GM03348 (cell line): ENCODE measurements around the gene BRSK2.

ENCODE experiments used
- DNase-seq: peaks from one replicate; pipeline ENCODE4 v3.0.0; 2012; ENCODE audit warnings: low spot score

The BRSK2 gene

DNA sequence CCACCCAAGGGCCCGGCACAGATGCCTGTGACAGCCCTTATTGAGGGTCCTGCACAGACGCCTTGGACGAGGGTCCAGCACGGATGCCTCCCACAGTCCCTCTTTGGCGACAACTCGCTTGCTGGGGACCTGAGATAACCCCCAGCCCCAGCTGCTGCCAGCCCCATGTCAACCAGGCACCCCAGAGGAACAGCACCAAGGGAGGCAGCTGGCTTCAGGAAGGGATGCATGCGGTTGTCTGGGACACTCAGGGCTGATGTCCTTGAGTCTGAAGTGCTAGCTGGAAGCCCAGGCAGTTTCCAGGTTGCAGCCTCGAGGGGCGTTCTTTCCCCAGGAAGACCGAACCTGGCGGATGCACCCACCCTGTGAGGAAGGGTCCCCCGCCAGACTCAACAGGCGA, 63.0 kb downstream of the BRSK2 start:
- no peak for DNase-seq

DNA sequence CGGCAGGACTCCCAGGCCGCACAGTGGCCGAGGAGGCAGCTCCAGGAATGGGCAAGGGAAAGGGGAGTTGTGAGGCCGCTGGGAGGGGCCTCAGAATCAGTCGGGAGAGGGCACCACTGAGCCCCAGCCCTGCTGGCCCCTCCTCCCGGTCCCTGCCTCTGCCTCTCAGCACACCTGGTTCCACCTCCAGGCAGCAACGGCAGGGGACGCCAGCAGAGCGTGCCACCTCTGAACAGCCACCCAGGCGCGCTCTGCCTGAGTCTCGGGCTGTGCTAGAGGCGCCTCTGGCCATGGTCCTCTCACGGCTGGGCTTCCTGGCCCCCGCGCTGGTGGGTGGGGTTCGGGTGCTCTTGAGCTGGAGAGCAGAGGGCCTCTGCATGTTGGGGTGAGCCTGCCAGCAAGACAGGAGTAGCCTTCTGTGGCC, 63.9 kb downstream of the BRSK2 start:
- no peak for DNase-seq

DNA sequence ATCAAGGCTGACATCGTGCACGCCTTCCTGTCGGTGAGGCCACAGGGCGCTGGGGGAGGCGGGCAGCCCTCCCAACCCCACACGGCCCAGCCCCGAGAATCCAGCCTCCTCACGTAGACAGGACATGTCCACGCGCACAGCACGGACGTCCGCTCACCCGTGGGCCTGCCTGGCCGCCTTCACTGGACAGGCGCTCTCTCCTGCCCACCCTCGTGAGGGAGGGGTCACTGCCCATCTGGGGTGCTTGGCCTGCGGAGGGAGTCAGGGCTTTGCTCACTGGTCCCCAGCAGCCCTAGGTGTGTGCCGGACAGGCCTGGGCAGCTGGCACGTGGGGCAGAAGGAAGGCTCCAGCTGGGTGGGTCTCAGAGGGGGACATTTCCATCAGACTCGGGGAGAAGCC, 64.8 kb downstream of the BRSK2 start:
- no peak for DNase-seq

DNA sequence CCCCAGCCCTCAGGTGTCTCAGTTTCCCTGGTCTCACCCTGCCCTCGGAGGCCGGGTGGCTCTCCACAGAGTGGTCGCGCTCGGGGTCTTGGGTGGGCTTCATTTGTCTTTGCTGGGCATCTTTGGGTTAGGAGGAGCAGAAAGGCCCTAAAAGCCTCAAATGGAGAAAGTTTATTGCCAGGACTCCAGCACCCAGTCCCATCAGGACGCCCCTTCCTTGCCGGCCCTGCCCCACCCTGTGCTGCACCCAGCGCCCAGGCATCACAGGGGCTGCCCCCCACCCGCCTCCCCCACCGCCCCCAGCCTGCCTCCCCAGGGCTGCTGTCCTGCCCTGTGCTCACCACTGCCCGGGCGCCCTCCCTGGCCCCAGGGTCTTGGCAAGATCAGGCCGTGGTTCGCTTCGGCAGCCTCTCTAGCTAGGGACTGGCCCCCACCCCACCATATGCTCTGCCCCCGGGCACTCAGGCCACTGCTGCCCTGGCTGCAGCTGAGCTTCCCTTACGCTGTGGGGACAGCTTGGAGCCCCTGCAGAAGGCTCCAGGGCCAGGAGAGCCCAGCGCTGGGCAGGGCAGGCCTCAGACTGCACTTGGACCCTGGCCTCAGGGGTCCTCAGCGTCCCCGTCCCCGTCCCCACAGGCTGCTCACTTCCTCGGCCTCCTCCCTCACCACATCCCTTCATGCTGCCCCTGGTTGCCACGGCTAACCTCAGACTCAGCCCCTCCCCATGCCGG, 65.5 kb downstream of the BRSK2 start:
- DNase-seq = no peak

DNA sequence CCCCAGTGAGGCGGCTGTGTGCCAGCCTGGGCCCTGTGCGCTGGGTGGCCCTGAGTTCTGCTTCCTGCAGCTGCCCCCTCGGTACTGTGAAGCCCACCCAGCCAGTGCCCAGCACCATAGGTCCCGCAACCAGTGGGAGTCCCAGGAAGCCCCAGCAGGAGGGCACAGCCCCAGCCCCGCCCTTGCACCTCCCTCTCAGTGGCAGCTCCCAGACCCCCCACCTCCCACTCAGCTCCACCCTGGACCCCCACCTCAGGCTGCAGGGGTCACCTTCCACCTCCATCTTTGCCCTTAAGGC, 66.0 kb downstream of the BRSK2 start:
- no peak for DNase-seq

DNA sequence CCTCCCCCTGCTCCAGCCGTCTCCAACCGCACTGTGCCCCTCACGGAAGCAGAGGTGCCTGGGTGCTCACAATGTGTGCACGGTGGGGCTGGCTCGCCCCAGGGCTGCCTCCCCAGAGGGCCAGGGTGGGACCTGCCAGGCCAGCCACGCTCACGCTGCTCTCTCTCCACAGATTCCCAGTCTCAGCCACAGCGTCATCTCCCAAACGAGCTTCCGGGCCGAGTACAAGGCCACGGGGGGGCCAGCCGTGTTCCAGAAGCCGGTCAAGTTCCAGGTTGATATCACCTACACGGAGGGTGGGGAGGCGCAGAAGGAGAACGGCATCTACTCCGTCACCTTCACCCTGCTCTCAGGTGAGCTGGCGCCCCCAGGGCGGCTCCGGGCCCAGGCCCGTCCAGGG, 66.4 kb downstream of the BRSK2 start:
- DNase-seq = no peak

DNA sequence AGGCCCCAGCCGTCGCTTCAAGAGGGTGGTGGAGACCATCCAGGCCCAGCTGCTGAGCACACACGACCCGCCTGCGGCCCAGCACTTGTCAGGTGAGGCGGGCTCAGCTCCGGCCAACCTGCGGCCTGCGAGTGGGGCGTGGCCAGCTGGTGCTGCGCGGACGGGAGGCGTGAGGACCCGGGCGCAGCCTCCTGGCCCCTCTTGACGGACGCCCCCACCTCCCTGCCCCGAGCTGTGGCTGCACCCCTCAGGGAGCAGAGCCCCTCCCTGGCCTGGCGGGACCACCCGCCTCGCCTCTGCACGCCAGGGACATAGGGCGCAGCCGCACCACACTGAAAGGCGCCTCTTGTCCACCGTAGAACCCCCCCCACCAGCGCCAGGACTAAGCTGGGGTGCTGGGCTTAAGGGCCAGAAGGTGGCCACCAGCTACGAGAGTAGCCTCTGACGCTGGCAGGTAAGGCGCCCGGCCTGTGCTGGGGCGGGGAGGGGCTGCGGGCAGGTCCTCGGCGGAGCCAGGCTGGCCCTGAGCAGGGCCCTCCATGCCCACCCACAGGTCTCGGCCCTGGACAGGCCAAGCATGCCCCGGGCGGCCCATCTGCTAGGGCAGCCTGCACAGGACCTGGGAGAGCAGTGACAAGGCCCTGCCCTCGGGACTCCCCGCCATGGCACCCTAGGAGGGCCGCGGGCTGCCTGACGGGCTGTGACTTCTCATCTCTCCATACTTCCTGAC, 67.0 kb downstream of the BRSK2 start:
- DNase-seq = no peak

DNA sequence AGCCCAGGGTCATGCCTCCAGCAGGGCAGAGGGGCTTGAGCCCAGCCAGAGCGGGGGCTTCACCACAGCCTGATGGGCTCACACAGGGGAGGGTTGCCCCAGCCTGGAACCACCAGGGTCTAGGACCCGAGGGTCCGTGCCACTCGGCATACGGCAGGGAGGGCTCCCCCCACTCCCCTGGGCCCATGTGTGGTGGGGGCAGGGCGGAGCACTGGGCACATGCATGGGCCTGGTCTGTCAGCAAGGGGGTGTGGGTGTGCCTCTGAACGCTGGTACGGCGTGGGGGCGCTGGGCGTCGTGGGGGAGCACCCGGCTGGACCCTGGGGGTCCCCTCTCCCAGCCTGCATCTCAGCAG, 67.6 kb downstream of the BRSK2 start:
- DNase-seq = no peak

DNA sequence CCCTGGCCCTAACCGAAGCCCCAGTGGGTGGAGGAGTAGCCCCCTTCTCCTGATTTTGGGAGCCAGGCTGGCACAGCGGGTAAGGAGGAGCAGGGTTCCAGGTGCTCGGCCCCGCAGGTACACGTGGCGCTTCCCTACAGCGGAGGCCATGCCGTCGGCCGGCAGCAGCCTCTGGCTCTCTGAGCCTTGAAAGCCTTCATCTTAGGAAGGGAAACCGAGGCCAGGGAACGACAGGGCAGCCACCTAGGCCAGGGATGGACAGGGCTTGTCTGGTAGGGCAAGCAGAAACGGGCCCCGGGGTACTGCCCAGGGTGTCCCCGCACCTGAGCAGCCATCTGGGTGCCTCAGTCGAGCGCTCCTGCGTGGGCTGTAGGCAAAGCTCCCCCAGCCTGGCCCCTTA, 68.1 kb downstream of the BRSK2 start:
- DNase-seq = no peak

DNA sequence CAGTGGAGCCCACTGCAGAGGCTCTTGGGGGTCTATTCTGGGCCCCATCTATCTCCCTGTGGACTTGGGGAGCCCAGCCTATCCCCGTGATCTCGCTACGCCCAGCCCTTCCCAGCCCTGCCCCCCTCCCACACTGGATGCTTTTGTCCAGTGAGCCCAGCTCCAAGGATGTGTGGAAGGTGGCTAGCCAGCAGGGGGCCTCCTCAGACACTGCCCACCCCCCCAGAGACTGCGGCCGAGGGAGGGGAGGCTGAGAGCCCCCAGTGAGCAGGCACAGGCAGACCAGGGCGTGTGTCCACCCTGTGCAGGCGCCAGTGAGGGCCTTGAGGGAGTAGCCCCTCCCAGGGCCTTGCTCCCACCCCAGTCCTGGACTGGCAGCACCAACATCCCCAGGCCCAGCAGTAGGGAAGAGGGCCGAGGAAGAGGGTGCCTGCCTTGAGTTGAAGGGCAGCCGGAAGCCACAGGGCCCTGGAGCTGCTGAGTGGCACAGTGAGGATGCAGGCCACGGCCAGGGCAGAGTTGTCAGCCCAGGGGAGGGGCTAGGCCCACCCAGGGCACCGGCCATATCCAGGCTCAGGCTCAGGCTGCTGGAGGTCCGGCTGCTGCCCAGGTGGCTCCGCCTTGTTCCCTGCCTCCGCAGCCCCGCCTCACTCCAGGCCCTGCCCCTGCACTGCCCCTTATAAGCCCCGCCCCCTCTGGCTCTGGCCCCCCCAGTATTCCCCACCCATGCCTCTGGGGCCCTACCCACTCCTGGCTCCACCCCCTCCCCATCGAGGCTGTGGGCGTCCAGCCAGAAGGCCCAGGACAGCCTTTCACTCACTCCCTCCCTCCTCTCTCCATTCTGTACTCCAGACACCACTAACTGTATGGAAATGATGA, 68.8 kb downstream of the BRSK2 start:
- DNase-seq = peak; percentile 50

DNA sequence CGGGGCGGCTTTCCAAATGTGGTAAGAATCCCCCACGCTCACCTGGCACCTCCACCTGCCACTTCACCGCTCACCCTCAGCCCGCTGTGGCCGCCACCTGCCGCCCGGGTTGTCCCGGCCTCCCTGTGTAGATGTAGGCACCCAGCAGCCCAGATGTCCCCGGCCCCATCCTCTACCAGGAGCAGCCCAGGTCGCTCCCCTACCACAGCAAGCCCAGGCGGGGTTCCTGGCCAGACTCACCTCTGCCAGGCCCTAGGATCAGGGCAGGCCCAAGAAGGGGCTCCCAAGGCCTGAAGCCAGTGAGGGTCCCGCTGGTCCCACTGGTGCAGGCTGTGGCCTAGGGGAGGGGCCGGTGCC, 69.5 kb downstream of the BRSK2 start:
- no peak for DNase-seq

DNA sequence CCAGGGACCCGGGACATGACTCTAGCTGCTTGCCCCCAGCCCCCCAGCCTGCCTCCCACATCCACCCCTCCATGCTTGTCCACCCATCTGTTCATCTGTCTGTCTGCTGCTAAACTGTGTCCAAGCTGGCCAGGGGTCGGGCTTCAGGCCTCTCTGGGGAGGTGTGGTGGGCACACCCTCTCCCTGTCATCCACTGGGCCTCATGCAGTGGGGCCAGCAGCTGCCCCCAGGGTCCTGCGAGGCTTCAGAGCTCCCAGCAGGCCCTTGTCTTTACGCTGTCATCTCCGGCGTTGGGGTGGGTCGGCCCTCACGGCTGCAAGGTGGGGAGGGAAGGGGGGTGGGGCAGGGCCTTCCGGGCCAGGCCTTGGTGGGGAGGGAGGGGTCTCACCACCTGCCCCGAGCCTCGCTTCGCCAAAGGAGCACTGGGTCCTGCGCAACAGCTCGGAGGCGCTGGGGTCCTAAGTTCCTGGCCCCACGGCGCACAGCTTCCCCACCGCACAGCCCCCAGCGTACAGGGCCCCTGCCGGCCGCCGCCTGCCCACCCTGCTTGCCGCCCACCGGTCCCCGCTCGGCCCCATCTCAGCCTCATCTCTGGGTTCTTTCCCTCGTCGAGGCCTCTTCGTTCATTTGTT, 70.1 kb downstream of the BRSK2 start:
- DNase-seq = no peak

DNA sequence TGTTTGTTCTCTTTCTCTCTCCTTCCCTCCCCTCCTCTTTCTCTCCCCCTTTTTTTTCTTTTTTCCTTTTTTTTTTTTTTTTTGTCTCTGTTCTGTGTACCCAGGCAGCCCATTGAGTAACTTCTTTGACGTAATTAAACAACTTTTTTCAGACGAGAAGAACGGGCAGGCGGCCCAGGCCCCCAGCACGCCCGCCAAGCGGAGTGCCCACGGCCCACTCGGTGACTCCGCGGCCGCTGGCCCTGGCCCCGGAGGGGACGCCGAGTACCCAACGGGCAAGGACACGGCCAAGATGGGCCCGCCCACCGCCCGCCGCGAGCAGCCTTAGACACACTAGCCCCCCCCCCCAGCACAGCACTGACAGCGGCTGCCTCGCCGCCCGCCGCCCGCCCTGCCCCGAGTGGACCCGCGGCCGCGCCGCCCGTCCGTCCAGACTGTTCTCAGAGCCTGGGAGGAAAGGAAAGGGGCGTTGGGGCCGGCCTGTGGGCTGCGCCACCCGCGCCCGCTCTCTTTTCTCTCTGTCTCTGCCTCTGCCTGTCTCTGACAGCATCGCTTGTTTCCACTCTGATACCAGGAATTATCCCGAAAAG, 70.8 kb downstream of the BRSK2 start:
- DNase-seq = no peak

DNA sequence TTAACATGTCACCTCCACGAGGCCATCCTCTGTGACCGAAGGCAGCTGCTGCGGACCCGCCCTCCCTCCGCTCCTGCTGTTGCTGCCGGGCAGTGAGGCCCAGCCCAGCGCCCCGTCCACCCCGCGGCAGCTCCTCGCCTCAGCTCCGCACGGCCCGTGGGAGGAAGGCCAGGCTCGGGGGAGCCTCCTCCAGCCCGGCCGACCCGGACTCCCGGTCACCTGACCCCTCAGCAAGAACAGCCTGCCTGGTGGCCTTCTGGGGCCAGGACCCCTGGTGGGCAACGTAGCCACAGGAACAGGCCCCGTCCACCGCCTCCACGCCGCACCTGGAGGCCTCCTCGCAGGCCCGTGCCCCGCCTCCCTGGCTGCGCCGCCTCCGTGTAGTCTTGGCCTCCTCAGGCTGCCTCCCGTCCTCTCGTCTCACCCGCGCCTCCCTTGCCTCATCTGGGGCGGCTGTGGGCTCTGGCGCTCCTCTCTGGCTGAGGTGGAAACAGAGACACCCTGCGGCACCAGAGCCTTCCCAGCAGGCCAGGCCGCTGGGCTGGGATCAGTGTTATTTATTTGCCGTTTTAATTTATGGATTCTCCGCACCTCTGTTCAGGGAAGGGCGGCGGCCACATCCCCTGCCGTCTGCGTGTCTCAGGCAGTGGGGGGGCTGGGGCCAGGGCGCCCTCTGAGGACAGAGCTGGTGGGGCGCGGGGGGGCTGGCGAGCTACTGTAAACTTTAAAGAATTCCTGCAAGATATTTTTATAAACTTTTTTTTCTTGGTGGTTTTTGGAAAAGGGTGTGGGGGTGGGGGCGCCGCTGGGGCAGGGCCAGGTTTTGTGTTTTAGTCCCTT, 71.5 kb downstream of the BRSK2 start:
- no peak for DNase-seq

DNA sequence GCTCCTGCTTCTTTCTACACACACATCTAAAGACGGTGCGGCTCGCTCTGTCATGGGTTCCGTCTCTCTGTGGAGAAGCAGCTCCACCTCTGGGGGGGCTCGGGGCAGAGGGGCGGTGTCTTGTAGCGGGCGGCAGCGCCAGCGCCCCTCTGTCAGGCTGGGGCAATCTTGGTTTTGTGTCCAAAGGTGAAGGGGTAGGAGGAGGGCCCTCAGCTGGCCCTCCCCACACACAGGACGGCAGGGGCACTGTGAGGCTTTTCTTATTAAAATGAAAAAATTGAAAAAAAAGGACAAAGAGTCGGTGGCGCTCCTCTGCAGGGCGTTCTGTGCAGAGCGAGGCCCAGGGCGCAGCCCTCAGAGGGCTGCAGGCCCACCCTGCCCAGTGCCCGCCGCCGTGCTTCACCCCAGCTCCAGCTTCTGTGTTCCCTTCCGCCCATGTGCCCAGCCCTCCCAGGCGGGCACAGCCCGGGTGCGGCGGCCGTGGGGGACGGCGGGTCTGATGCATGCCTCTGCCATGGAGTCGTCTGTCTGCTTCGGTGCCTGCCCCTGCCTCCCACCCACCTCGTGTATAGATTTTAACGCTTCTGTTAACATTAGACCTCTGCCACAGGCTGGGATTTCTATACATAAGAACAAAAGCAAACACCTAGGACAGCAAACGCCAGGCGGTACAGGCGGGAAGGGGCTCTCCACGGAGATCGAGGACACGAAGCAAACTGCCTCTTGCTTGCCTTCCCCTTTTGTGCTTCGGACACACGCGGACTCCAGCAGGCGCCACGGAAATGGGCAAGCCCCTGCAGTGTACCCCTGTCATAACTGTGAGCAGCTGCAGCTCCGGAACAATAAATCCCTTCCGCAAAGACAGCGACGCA, 72.3 kb downstream of the BRSK2 start:
- no peak for DNase-seq

DNA sequence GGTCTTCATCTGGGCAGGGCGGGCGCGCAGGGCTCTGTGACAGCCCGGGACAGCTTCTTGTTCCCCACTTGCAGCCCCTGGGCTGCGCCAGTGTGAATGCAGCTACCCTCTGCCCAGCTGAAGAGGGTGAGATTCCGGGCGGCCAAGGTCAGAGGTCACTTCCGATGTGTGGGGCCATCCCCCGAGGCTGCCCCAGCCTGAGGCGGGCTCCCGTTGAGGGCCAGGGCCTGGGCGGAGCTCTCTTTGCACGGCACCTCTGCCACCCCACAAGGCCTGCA, 72.9 kb downstream of the BRSK2 start:
- no peak for DNase-seq

DNA sequence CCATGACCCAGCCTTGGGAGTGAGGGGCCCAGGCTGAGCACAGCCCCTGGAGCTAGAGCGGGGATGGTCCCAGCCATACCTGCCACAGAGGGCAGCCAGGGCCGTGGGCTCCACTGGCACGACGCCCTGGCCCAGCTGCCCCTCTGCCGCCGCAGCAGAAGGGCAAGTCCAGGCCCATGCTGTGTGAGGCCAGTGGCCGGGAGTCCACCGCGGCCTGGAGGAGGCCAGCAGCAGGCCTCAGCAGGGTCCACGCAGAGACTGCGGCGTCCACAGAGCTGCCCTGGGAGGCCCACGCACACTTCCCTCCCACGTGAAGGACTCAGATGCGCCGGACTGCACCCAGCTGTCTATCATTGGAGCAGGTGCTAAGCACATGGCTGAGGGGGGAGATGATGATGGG, 73.3 kb downstream of the BRSK2 start:
- DNase-seq = no peak

DNA sequence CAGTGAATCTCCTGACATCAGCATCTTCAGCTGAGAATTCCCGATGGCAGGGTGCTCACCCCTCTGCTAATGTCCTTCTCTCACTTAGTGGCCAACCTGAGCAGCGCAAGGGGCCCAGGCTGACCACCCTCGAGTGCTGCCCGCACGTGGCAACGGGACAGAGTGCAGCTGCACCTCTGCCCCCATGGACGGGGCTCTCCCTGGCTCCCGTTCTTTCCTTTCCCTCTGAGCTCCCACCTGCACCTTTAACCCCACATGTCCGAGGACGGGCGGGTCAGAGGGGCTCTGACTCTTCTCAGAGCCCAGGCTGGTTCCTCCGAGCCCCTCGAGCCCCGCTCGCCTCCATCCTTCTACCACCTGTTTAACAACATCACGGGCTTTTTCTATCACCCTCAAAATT, 77.0 kb downstream of the BRSK2 start:
- DNase-seq = no peak

DNA sequence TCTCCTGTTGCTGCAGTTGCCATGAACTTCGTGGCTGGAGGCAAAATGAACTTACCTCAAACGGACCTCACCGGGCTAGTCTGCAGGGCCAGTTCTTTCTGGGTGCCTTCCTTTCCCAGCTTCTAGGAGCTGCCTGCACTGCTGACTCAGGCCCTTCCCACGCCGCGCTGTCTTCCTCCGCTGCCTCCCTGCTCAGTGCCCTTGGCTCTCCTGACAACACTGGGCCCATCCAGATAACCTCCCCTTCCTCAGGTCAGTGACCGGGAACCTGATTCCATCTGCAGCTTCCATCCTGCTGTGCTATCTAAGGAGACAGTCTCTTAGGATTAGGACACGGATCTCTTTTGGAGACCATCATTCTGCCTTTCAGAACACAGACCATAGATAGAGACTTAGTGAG, 77.5 kb downstream of the BRSK2 start:
- DNase-seq = no peak

DNA sequence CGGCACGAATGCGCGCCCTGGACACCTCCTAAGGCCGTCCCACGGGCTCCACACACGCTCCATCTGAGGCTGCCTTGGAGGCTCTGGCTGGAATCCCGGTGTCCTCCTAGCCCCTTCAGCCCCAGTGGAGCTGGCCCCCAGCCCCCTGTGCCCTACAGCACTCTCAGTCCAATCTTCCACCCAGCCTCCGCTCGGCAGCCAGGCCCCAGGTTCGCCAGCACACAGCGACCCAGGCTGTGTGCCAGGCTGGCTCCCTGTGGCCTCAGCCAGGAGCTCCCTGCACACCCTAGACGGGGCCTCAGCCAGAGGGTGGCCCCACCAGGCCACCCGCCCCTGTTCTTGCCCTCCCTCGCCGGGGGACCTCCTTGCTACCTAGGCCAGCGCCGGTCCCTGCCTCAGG, 78.3 kb downstream of the BRSK2 start:
- no peak for DNase-seq
